GM21515 (cell line): ENCODE data around the gene IGSF11.

Experiments used
- ATAC-seq: cut with Tn5 transposase; IDR thresholded peaks from one replicate; pipeline ENCODE4 v1.9.1; 2021; ENCODE audit not compliant: unreplicated experiment

IGSF11 gene

DNA sequence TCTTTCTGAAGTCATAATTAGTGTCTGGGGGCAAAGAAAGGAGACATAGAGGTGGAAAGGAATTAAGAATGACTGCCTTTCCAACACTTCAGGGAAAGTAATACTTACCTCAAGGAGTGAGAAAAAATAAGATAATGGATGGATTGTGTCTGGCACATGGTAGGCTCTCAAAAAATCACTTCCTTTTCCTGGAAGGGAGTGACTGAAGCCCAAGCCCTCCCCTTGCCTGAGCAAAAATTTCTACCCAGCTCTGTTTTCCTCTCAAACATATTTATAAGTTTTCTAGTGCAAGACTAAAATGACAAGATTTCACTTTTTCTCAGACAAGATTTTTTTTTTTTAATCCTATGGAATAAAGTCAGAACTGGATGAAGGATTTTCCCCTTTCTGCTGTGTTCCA is 145.0 kb downstream of the IGSF11 start:
- no peak for ATAC-seq

DNA sequence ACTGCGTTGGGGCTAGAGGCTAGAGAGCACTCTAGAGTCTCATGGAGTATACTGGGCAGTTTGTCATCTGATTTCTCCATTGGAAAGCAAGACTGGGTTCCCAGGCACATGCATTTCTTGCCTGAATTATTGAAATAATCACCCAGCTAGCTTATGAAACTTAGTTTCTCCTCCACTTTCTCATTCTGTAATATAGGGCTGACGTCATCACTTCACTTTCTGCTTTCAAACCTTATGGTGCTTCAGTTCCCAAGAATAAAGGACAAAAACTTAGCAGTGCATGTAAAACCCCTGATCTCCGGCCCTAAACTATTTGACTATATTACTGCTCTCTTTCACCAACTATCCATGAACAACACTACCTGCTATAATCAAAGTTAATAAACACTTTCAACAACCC is 147.9 kb downstream of the IGSF11 start:
- ATAC-seq, result no peak

DNA sequence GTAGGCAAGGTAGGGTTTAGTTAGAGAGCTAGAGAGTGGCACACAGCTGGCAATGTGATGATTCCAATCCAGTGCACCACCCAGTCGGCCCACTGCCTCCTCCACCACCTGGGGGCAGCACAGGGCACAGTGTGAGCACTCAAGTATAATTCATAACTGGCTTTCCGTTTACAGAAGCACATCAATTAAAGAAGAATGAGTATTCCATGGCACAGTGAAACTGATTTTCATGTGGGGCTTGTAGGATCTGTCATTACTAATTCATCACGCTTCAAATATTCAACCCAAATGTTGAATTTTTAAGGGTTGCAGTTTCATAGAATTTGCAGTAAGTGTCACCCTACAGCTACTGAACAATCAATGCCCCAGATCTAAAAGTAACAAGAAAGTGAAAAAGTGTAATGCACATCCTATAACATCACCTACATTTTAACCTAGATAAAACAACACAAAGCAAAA is 149.9 kb downstream of the IGSF11 start:
- peak; percentile 76 for ATAC-seq

DNA sequence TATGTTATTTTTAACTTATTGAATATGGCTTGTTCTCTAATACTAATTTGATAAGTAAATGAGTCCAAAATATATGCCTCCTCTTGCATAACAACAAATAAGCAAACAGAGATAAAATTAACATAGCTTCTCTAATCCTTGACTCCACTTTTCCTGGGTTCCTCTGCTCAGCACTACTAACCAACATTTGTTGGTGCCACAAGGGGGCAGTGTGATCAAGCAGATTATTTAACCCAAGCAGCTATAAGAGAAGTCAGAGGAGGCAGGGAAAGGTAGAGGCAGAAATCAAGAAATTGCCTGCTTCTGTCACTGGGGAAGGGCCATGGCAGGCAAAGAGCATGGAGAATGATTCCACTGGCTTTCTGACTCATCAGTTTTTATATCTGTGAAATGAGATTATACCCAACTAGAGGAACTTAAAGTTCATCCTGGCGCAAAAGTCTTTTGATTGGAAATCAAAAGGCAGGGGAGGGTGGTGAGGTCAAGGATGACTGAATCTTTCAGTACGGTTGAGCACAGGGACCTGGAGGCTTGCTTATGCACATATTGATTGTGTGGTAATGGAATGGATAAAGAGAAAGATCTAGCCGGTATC is 152.2 kb downstream of the IGSF11 start:
- peak; percentile 69 for ATAC-seq

DNA sequence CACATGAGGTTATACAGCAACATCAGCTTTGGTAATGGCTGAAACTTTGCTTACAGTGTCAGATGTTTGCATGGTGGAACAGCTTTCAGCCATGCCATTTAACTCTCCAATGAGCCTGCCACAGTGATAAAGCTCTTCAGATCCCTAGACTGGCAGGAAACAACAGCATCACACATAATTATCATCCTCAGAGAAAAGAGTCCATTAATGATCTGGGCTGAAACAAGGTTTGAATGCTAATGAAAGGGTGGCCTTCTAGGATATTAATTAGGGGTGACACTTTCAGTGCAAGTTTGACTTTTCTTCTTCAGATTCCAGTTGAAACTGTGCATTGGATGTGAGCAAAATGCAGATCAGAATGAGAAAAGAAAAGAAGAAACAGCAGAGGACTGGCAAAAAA is 166.6 kb downstream of the IGSF11 start:
- ATAC-seq, result no peak

DNA sequence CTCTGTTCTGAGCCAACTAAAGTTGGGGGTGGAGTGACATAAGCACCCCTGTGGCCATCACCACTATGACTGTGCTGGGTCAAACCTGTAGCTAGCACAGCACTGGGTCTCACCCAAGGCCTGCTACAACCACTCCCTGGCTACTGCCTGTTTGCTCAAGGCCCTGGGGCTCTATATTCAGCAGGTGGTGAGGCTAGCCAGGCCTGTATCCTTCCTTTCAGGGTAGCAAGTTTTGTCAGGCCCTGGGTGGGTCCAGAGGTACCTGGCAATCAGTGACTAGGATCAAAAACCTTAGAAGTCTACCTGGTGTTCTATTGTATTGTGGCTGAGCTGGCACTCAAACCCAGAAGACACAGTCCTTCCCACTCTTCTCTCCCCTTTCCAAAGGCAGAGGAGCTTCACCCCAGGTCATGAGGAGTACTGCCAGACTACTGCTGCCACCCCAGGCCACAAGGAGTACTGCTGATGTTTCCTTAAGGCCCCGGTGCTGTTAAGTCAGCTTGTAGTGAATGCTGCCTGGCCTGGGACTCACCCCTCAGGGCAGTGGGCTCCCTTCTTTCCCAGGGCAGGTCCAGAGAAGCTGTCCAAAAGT is 170.8 kb downstream of the IGSF11 start:
- peak; percentile 77 for ATAC-seq

DNA sequence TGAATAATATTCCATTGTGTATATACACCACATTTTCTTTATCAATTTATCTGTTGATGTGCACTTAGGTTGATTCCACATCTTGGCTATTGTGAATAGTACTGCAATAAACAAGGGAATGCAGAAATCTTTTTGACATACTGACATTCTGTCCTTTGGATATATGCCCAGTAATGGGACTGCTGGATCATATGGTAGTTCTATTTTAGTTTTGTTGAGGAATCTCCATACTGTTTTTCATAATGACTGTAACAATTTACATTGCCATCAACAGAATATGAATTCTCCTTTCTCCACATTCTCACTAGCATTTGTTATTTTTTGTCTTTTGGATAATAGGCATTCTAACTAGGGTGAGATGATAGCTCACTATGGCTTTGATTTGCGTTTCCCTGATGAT is 174.7 kb downstream of the IGSF11 start:
- no peak for ATAC-seq

DNA sequence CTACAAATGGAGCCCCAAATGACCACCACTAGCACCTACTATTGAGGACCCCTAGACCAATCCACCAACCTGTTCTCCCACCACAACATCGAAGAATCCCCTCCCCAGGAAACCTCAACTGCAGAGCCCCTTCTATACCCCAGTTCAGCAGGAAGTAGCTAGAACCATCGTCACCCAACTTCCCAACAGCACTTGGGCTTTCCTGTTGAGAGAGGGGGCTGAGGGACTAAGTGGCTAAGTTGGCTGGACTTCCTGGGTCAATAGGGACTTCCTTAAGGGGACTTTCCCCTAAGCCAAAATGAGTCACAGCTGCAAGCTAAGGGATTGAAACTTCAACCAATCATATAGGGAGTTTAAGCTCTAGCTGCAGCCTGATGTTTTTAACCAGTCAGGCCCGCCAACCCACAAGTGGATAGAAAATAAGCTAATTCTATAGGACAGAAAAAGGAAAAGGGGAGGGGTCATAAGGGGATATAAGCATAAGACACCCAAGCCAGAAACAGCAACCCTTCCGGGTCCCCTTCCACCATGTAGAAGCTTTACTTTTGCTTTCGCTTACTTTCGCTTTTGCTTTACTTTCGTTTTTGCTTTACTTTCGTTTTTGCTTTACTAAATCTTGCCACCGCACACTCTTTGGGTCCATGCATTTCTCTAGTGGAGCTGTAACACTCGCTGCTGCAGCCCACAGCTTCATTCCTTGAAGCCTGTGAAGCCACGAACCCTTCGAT is 183.0 kb downstream of the IGSF11 start:
- ATAC-seq, result peak; percentile 79

DNA sequence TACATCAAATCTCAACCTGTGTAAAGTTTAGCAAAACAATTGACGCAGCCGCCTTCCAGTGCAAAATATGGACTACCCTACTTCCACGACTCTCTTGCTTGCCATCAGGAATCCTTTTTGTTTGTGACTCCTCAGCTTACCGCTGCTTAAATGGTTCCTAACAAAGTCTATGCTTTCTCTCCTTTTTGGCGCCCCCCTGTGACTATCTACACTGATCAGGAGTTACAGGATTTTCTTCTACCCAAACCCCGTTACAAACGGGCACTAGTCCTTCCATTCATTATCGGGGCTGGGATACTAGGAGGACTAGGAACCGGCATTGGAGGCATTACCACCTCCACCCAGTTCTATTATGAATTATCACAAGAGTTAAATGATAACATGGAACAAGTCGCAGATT is 184.0 kb downstream of the IGSF11 start:
- no peak for ATAC-seq
